SK-N-SH (cell line): ENCODE measurements around the gene FLT1. TPM values are rescaled to one million over a fixed set of nuclear protein-coding genes. Genes with fewer than 3 reads are reported as not detected.

Experiments used
- CTCF ChIA-PET: fragments of 300-600, 350-600 bp; formaldehyde crosslinking; extraction: SDS; loops from one replicate; lab custom pipeline; 2021; lab: Yijun Ruan, JAX
- POLR2A ChIA-PET: fragments of 350-600 bp; sonication (Branson Sonifier 250); formaldehyde crosslinking; extraction: SDS; loops from one replicate; lab custom pipeline; 2020; ENCODE audit warnings: antibody characterized with exemption, inconsistent platforms; lab: Yijun Ruan, JAX
- DNase-seq: peaks from one replicate; pipeline ENCODE4 v3.0.0; 2012
- H2AFZ ChIP-seq: fragments of 200-600 bp; sonication (generic); 2 replicates; pipeline ENCODE4 v1.8.1; 2016; ENCODE audit warnings: antibody characterized with exemption, mild to moderate bottlenecking, low read depth
- H3F3A ChIP-seq: fragments of 200-600 bp; sonication (generic); replicated peaks from 2 replicates; pipeline ENCODE3; 2016; ENCODE audit warnings: antibody characterized with exemption, mild to moderate bottlenecking; ENCODE audit not compliant: insufficient read depth
- H3K27ac ChIP-seq, 2 experiments: fragments of 200-500 bp in 1 of 2; fragments of 200-600 bp in 1 of 2; sonication (Bioruptor generic) in 1 of 2; sonication (generic), shearing (Covaris generic) in 1 of 2; 2 replicates each; pipeline versions ENCODE4 v1.5.1 to v1.6.1; 2014 to 2016; ENCODE audit warnings: low read depth in 2 of 2, inconsistent platforms in 1 of 2, low read length in 1 of 2, mild to moderate bottlenecking in 1 of 2, mixed read lengths in 1 of 2
- H3K27me3 ChIP-seq: fragments of 200-600 bp; sonication (generic), shearing (Covaris generic); 2 replicates; pipeline ENCODE4 v1.6.1; 2016; ENCODE audit warnings: mixed run types; ENCODE audit not compliant: insufficient read depth
- H3K36me3 ChIP-seq, 2 experiments: fragments of 200-500 bp in 1 of 2; fragments of 200-600 bp in 1 of 2; sonication (Bioruptor generic) in 1 of 2; sonication (generic) in 1 of 2; replicated peaks in 1 of 2; 2 replicates each; pipeline versions ENCODE3 to v1.5.1; 2014 to 2016; ENCODE audit warnings: low read length in 1 of 2, mild to moderate bottlenecking in 1 of 2; ENCODE audit not compliant: insufficient read depth in 2 of 2, control insufficient read depth in 1 of 2
- H3K4me1 ChIP-seq, 2 experiments: fragments of 200-500 bp in 1 of 2; fragments of 200-600 bp in 1 of 2; sonication (Bioruptor generic) in 1 of 2; sonication (generic), shearing (Covaris generic) in 1 of 2; 2 replicates each; pipeline versions ENCODE4 v1.5.1 to v1.6.1; 2014 to 2016; ENCODE audit warnings: low read depth in 1 of 2, low read length in 1 of 2, mixed run types in 1 of 2; ENCODE audit not compliant: insufficient read depth in 2 of 2, control insufficient read depth in 1 of 2
- H3K4me2 ChIP-seq: fragments of 200-600 bp; sonication (generic), shearing (Covaris generic); 2 replicates; pipeline ENCODE4 v1.6.1; 2017; ENCODE audit warnings: mixed run types
- H3K4me3 ChIP-seq, 2 experiments: fragments of 200-500 bp in 1 of 2; fragments of 200-600 bp in 1 of 2; sonication (Bioruptor generic) in 1 of 2; sonication (generic), shearing (Covaris generic) in 1 of 2; 2 replicates each; pipeline versions ENCODE4 v1.5.1 to v1.8.1; 2014 to 2016; ENCODE audit warnings: low read depth in 2 of 2, inconsistent platforms in 1 of 2, low read length in 1 of 2, mild to moderate bottlenecking in 1 of 2, mixed read lengths in 1 of 2, moderate library complexity in 1 of 2
- H3K79me2 ChIP-seq: fragments of 200-600 bp; sonication (generic); 2 replicates; pipeline ENCODE4 v1.8.1; 2017; ENCODE audit warnings: mild to moderate bottlenecking; ENCODE audit not compliant: insufficient read depth
- H3K9ac ChIP-seq: fragments of 200-600 bp; sonication (generic); 2 replicates; pipeline ENCODE4 v1.6.1; 2017; ENCODE audit warnings: mixed run types
- H3K9me2 ChIP-seq: fragments of 200-600 bp; sonication (generic); 2 replicates; pipeline ENCODE4 v1.6.1; 2017; ENCODE audit warnings: mixed run types
- H3K9me3 ChIP-seq: fragments of 200-600 bp; sonication (generic); 2 replicates; pipeline ENCODE4 v1.6.1; 2017; ENCODE audit warnings: mixed run types, mild to moderate bottlenecking, moderate library complexity
- H4K20me1 ChIP-seq: fragments of 200-600 bp; sonication (generic); 2 replicates; pipeline ENCODE4 v1.6.1; 2017; ENCODE audit warnings: mild to moderate bottlenecking, mixed run types; ENCODE audit not compliant: insufficient read depth
- CHD2 ChIP-seq: fragments of 150-350 bp; IDR thresholded peaks from 2 replicates; pipeline ENCODE4 v1.6.1; 2018; ENCODE audit warnings: low read length; ENCODE audit not compliant: partially characterized antibody
- ELF1 ChIP-seq: IDR thresholded peaks from 2 replicates; pipeline ENCODE4 v1.4.0; 2012
- EZH2phosphoT487 ChIP-seq: fragments of 200-600 bp; sonication (generic); IDR thresholded peaks from 2 replicates; pipeline ENCODE4 v1.6.1; 2017; ENCODE audit warnings: low read depth, mixed run types, mild to moderate bottlenecking, antibody characterized with exemption, moderate library complexity, borderline replicate concordance
- GABPA ChIP-seq: IDR thresholded peaks from 2 replicates; pipeline ENCODE4 v1.4.0; 2012; ENCODE audit warnings: low read depth, mild to moderate bottlenecking
- GATA2 ChIP-seq: sonication (generic); formaldehyde crosslinking; IDR thresholded peaks from 2 replicates; pipeline ENCODE4 v1.5.0; 2020; ENCODE audit warnings: mild to moderate bottlenecking, missing genetic modification reagents
- IRF3 ChIP-seq: fragments of 150-350 bp; IDR thresholded peaks from 2 replicates; pipeline ENCODE4 v1.6.1; 2016; ENCODE audit warnings: mild to moderate bottlenecking, low read depth, low read length
- MXI1 ChIP-seq: IDR thresholded peaks from 2 replicates; pipeline ENCODE4 v1.6.1; 2012; ENCODE audit warnings: mild to moderate bottlenecking, low read depth, low read length, improper control_type of control experiment
- NFIC ChIP-seq: IDR thresholded peaks from 2 replicates; pipeline ENCODE4 v1.4.0; 2012; ENCODE audit warnings: borderline replicate concordance
- NRF1 ChIP-seq: IDR thresholded peaks from 2 replicates; pipeline ENCODE4 v1.6.1; 2012; ENCODE audit warnings: low read depth, mild to moderate bottlenecking, low read length
- POLR2AphosphoS5 ChIP-seq: IDR thresholded peaks from 2 replicates; pipeline ENCODE4 v1.6.1; 2012; ENCODE audit warnings: low read depth, low read length
- RCOR1 ChIP-seq: fragments of 150-350 bp; IDR thresholded peaks from 2 replicates; pipeline ENCODE4 v1.6.1; 2017; ENCODE audit warnings: antibody characterized with exemption, low read length
- REST ChIP-seq: IDR thresholded peaks from 2 replicates; pipeline ENCODE4 v1.6.1; 2012; ENCODE audit warnings: mild to moderate bottlenecking, low read depth, low read length, moderate library complexity
- RFX5 ChIP-seq: IDR thresholded peaks from 2 replicates; pipeline ENCODE4 v1.6.1; 2012; ENCODE audit warnings: mild to moderate bottlenecking, improper control_type of control experiment, low read length
- SMC3 ChIP-seq: IDR thresholded peaks from 2 replicates; pipeline ENCODE4 v1.6.1; 2012; ENCODE audit warnings: low read depth, low read length, improper control_type of control experiment
- TAF1 ChIP-seq: IDR thresholded peaks from 2 replicates; pipeline ENCODE4 v1.6.1; 2012; ENCODE audit warnings: low read depth, mild to moderate bottlenecking, low read length, moderate library complexity, borderline replicate concordance
- TCF12 ChIP-seq: IDR thresholded peaks from 2 replicates; pipeline ENCODE4 v1.4.0; 2012
- USF2 ChIP-seq: fragments of 150-350 bp; IDR thresholded peaks from 2 replicates; pipeline ENCODE4 v1.6.1; 2017; ENCODE audit warnings: antibody characterized with exemption, low read length, low read depth, borderline replicate concordance
- ZBTB33 ChIP-seq: IDR thresholded peaks from 2 replicates; pipeline ENCODE4 v1.4.0; 2012; ENCODE audit warnings: low read depth, borderline replicate concordance
- WGBS: methylation state at CpG from one replicate; pipeline ENCODE4 v1.1.6; 2017; ENCODE audit warnings: low lambda C conversion rate; 5-methylcytosine and 5-hydroxymethylcytosine counted together
- polyA plus RNA-seq, 3 experiments: library from polyadenylated mRNA; depleted of rRNA; stranded (reverse); fragments of >200 nt; gene quantifications; 2 replicates each; pipeline ENCODE4 v1.2.3, GENCODE V29; 2012

Gene FLT1
- polyA plus RNA-seq, 1 of the 3 experiments (the other 2 are of a cell fraction): 0.20 TPM

- TF ChIP-seq GABPA (no peak), NFIC (no peak), TCF12 (no peak), IRF3 (no peak), SMC3 (no peak), EZH2phosphoT487 (no peak), USF2 (no peak), GATA2 (CRISPR knock-in tag) (no peak), NRF1 (no peak), MXI1 (no peak), TAF1 (no peak)
- Histone ChIP-seq H3K9me3 (no peaks in the 10 kb centered on the region), H3F3A (peaks cover 15% of the 10 kb centered on the region), H3K27me3 (no peaks in the 10 kb centered on the region), H3K4me3 (no peak overlapping the region), H4K20me1 (no peaks in the 10 kb centered on the region), H3K4me1 (peaks cover 0 to 4% of the 10 kb centered on the region in 2 experiments; a peak in 2 of 4 replicates), H3K4me2 (no peak overlapping the region), H3K9ac (no peak overlapping the region), H3K36me3 (no peaks in the 10 kb centered on the region), H3K27ac (no peak overlapping the region), H3K9me2 (no peaks in the 10 kb centered on the region), H2AFZ (no peak overlapping the region), H3K79me2 (no peaks in the 10 kb centered on the region)
- ChIA-PET POLR2A (no interaction called here), CTCF (no interaction called here)
- WGBS: 4% methylated on average over 3 of the region's 3 CpGs
- DNase-seq: no peak
These were observed 17.3 kb downstream of the FLT1 start for GRCh38 chr13:28477709-28477973.

- Histone ChIP-seq H3K27me3 (no peaks in the 10 kb centered on the region), H3K4me3 (no peak overlapping the region), H3K4me1 (peaks cover 0 to 4% of the 10 kb centered on the region in 2 experiments; a peak in 2 of 4 replicates), H3K9ac (no peak overlapping the region), H3K4me2 (no peak overlapping the region), H3K27ac (no peak overlapping the region), H3K9me3 (no peaks in the 10 kb centered on the region), H3K9me2 (no peaks in the 10 kb centered on the region), H2AFZ (no peak overlapping the region), H3K36me3 (no peaks in the 10 kb centered on the region), H3K79me2 (no peaks in the 10 kb centered on the region), H3F3A (peaks cover 15% of the 10 kb centered on the region), H4K20me1 (no peaks in the 10 kb centered on the region)
- ChIA-PET POLR2A (no interaction called here), CTCF (interaction anchor here (0.7 kb wide), 1 partner anchor 12 kb away, joined by 3 read pairs; no protein-coding TSS in a partner anchor)
- no peak for DNase-seq
- WGBS: 17% methylated on average over 11 of the region's 11 CpGs
- TF ChIP-seq ZBTB33 (no peak), RFX5 (no peak), TCF12 (no peak), IRF3 (no peak), CHD2 (no peak), GABPA (no peak), REST (no peak), ELF1 (no peak), RCOR1 (no peak), POLR2AphosphoS5 (no peak), SMC3 (no peak)
These were observed 17.8 kb downstream of the FLT1 start for GRCh38 chr13:28476919-28477708.
